Stimulated activated CD4-positive, alpha-beta T cell treated with anti-CD3 and anti-CD28 coated beads, Interleukin-12 subunit alpha, Interleukin-12 subunit beta, amount 100 ng/mL, for 4 hours (primary cell): Measurements from ENCODE around the gene CST2.
"Not testable (repeated sequence)": the region's sequence is repeated elsewhere in the genome, so short reads cannot be mapped to it uniquely, and the experiment has no call there.

ENCODE experiments used
- DNase-seq: peaks from one replicate; pipeline ENCODE4 v3.0.0-alpha.2; 2020

Gene CST2

GRCh38 chr20:23800865-23801264, 25.7 kb downstream of the CST2 start:
- DNase-seq: no peak

- peak; percentile 3 for DNase-seq
Measured at GRCh38 chr20:23799216-23799847, 27.2 kb downstream of the CST2 start.

GRCh38 chr20:23795526-23795925, 31.0 kb downstream of the CST2 start:
- DNase-seq: no peak

DNA sequence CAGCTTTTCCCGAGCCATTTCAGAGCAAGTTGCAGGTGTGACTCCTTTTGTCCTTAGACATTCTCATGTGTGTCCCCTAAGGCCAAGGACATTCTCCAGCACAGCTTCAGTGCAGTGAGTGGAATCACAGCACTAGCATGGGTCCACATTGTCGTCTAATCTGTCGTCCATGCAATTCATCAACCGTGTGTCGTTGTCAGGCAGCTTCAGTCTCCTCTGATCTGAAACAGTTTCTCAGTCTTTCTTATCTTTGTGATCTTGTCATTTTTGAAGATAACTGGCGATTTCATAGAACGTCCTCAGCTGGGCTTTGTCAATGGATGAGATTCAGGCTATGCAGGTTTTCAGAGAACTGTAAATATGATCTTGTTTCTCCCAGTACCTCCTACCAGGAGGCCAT, 31.7 kb downstream of the CST2 start:
- DNase-seq: no peak

- DNase-seq: no peak
Measured at GRCh38 chr20:23794065-23794464, 32.5 kb downstream of the CST2 start.

DNA sequence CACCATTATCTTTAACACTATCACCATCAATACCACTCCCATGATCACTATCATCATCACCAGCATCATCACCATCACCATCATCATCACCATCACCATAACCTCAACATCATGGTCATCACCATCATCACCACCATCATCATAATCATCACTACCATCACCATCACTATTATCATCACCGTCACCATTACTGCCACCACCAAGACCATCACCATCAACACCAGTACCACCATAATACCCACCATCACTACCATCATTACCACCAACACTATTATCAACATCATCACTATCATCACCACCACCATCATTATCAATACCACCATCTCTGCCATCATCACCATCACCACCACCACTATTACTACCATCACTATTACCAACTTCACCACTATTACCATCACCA, 43.1 kb downstream of the CST2 start:
- no peak for DNase-seq

DNA sequence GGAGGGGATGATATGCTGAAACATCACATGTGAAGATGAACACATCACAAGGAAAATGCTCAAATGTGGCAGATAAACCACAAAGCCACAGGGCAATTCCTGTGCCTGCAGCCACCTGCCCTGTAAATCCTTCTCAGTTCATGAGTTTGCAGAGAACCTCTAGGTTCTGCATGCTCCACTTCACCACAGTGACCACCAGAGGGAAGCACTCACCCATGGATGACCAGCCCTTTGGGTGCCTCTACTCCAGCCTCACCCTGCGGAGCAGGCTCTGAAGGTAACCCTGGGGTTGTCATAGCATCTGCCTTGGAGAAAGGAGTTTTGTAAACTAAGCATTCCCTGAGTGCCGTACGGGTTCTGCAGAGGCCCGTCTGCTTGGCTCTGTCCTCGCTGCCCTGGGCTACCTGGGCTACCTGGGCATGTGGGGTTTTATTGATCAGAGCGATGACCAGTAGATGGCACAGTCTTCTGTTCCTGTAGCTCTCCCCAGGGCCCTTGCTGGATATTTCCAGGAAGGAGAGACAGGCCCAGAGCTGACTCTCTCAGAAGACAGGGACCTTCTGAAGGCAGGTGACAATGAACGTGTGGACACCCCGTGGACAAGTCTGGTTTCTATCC, 44.1 kb downstream of the CST2 start:
- no peak for DNase-seq

- DNase-seq: not testable (repeated sequence)
Measured at GRCh38 chr20:23778676-23779075, 47.9 kb downstream of the CST2 start.

- not testable (repeated sequence) for DNase-seq
Measured at GRCh38 chr20:23777380-23777779, 49.1 kb downstream of the CST2 start.

DNA sequence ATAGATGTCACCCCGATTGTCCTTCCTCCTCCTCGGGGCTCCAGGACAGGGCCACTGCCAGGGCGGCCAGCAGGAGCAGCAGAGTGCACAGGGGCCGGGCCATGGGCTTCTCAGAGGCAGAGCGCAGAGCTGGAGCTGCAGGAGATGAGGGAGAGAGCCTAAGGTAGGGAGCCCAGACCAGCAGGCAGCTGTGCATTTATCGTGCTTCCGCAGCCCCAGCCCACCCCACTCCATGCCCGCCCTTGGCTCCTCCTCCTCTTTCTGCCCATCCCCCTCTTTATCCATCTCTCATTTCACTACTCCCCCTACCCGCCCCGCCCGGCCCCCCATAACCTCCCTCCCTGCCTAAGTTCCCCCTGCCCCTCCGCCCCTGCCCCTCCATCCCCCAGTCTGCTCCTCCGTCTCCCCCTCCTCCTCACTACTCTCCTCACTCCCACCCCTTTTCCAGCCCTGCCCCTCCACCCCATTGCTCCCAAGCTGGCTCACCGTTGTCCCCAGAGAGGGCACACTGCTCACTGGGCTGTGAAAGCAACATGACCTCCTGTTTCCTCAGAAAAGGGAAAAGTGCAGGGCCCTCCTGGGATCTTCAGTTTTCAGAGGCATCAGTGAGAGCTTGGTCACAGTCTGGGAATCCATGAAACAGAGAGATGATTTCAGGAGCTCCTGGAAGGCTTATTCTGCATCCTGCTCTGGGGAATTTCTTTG, 50.3 kb downstream of the CST2 start:
- no peak for DNase-seq

DNA sequence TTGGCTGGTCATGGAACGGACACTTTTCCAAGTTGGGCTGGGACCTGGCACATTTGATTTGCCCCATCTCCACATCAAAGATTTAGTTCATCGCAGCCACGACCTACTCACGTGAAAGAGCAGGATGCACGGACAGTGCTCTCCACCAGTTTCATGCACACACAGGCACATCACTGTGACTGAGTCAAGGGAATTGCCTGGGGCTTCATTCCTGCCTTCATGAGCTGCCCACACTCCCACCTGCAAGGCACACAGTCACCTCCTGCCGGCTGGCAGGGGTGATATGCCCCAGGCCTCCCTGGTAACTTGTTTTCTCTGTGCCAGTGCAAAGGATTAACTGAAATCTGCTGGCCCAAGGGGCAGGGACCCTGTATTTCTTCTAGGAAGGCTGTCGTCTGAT, 52.4 kb downstream of the CST2 start:
- no peak for DNase-seq
